HTERT RPE-1 (cell line): ENCODE measurements around the gene FAM24B.
"Not testable (repeated sequence)": the region's sequence is repeated elsewhere in the genome, so short reads cannot be mapped to it uniquely, and the experiment has no call there.

Experiments
- in situ Hi-C: fragments of 300-500 bp; cut with MboI; formaldehyde crosslinking; loops from 4 replicates; pipeline ENCODE4 v1.14.3; 2020; ENCODE audit warnings: low sequenced_read_pairs

FAM24B gene

DNA sequence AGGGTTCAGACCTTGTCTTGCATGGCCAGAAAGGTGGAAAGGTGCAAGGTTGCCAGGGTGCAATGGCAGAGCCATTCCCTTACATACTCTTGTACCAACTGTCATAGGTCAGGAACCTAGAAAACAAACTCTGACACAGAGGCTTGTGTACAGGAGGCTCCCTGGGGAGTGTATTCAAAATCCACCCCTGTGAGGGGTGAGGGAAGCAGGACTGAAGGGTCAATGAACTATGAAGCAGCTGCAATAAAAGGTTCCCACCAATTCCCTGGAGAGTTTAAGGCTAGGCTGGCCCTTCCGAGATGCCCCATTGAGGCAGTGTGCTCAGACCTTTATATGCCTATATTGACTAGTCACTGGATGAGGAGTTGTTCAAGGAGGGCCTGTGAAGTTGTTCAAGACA is 19.9 kb downstream of the FAM24B start:
- in situ Hi-C loops, result no loop called here

- in situ Hi-C loops, result not testable (repeated sequence)
Observed at GRCh38 chr10:122858042-122858441, 21.3 kb downstream of the FAM24B start.

DNA sequence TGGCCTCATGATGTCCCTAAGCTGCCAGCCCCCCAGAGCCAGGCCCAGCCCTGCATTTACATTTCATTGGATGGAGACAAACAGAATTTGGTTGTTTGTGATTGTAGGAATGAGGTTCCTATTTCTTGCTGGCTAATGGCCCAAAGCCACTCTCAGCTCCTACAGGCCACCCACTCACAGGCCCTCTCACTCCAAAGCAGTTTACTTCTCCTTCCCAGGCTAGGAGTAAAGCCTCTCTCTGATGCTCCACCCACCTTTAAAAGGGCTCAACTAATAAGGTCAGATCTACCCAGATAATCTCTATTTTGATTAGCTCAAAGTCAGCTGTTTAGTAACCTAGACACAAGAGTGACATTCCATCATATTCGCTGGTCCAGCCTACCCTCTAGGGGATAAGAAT is 22.5 kb downstream of the FAM24B start:
- in situ Hi-C loops, result no loop called here

- in situ Hi-C loops, result no loop called here
Observed at GRCh38 chr10:122855745-122856144, 23.6 kb downstream of the FAM24B start.

DNA sequence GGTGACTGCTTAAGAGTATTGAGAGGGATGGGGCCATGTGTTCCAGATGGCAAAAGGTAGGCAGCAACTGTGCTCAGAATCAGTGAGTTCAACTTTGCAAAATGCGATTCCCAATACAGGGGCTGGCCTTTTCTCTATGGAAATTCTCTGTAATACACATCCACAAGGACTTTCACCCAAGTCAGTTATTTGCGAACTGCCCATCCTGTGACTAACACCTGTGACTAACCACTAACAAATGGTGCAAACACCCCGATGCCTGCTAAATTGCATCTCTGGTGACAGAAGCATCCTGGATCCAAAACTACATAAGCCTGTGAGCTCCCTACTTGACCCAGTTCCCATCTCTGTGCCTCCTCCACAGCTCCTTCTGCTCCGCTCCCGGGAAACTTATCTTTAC is 24.7 kb downstream of the FAM24B start:
- in situ Hi-C loops, result no loop called here

DNA sequence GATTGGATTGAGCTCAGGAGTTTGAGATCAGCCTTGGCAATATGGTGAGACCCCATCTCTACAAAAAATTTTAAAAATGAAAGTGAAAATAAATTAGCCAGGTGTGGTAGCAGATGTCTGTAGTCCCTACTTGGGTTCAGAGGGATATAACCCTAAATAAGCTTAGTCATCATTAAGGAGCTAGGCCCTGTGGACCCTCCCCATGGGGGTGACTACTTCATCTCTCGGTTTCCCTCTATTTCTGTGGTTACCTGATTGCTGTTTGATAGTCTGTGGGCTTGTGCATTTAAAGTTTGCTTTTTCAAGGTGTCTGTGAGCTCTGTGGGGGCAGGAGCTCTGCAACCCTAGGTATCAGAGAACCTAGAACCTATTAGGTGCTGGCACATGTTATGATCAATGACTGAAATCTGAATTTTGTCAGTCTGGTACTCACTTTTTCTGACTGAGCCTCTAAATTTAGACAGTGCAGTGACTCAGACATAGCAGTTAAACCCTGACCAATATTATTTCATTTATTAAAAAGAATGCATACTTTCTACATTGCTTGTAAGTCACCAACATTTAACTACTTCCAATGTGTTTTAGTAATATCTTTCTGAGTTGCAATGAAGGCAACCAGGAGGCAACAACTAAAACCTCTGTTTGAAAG is 25.6 kb downstream of the FAM24B start:
- in situ Hi-C loops, result no loop called here

DNA sequence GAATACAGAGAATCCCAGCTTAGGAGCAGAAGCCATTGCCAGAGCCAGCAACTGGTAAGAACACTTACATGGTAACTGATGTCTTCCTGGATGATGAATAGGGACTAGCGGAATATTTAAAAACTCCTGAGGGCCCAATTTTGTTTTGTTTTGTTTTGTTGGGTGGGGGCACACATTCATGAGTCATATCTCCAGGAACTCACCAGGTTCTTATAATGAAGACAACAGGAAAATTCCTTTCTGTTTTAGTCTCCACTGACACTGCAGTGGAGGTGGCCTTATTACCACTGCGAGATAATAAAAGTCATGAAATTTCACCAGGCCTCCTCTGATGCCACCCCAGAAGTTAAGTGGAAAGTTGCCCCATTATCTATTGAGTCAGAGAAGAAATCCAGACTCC is 27.1 kb downstream of the FAM24B start:
- in situ Hi-C loops, result no loop called here

- in situ Hi-C loops, result no loop called here
Observed at GRCh38 chr10:122850705-122851640, 28.4 kb downstream of the FAM24B start.

DNA sequence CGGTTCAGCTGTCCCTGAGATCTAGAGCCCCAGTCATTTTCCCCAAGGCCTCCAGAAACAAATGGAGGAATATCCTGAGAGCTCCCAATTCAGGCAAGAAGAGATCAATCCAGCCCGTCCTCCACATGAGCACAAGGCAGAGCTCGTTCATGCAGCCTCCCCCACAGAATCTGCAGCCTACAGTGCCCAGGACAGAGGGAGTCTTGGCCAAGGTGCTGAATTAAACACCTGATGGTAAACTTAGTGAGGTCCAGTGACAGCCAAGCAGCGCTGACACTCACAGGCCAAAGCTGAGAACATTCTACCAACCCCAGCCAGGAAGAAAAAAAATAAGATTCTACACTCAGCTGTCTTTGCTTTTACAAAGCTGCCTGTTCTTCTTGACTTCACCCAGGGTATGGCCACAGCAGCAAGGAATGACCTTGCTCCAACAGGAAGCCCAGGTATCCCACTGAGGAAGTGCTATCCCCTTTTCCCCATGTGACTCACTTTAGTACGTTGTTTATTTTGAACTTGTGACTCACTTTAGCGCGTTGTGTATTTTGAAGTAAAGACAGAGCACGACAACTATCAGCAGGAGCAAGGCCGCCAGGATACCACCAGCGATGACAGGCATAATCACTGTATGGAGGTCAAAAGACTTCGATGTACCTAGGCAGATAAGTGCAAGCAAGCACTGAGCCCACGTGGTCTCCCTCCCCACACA is 29.3 kb downstream of the FAM24B start:
- in situ Hi-C loops, result no loop called here

GRCh38 chr10:122849090-122849489 is 30.3 kb downstream of the FAM24B start:
- in situ Hi-C loops, result no loop called here

- in situ Hi-C loops, result no loop called here
Observed at GRCh38 chr10:122847782-122848604, 31.4 kb downstream of the FAM24B start.

DNA sequence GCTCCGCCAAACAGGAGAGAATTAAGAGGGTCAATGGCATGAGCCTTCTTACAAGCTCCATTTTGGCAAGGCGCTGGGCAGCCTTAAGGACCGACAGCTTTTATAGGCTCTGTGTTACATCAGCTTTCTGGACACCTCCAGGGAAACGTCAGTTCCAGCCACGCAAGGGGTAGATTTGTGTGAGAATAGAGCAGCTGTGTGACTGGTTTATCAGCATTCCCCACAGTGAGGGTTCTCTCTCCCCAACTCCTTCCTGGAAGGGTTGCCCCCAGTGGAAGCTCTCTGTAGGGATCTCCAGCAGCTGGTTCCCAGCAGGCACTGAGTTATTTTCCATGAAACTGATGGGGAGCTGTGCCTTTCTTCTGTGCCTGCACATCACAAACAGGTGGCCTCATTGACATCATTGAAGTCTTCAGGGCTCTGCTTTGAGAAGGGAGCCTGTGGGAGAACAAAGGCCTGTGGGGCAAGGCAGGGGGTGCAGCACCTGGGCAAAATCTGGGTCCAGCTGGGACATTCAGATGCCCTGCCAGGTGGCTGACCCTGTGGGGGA is 33.5 kb downstream of the FAM24B start, which contains the start of gene CUZD1:
CUZD1 (minus strand) TSS at position 75 of the 550 bp plus-strand sequence; CDS start at position 61, 14 bp downstream.
- in situ Hi-C loops, result no loop called here

- in situ Hi-C loops, result no loop called here
Observed at GRCh38 chr10:122844146-122844545, 35.2 kb downstream of the FAM24B start.

GRCh38 chr10:122841569-122841968 is 37.8 kb downstream of the FAM24B start:
- in situ Hi-C loops, result no loop called here

DNA sequence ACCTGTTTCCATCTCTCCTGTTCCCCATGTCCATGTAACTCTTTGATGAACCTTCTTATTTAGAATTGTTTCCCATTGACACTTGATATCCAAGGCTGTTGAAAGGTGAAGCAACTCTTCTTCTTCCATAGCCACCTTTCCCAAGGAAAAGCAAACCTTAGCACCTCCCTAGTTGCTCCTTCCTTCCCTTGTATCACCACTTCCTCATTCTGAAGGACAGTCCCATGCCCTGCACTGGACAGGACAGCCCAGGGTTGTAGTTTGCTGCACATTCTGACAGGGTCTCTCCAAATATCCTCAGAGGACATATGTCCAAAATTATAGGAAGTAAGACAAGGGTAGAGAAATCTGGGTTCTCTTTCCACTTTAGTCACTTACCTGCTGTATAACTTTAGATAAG is 39.9 kb downstream of the FAM24B start:
- in situ Hi-C loops, result no loop called here

DNA sequence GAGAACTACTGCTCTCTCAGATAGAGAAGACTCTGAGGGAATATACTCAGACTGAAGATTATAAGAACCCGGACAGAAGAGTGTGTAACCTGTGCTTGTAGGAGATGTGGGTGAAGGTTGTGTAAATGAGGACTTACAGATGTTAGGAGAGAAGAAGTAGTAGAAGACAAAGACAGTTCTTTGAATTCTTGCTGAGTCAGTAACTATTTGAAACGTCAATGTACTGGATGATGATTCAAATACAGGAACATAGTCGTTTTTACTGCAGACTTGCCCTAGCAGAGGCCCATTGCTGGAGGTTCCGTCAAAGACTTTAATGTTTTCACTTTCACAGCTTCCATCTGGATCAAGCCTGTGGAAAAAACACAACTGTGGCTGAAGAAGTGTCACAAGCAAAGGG is 40.5 kb downstream of the FAM24B start:
- in situ Hi-C loops, result no loop called here

- in situ Hi-C loops, result no loop called here
Observed at GRCh38 chr10:122835908-122836307, 43.5 kb downstream of the FAM24B start.

DNA sequence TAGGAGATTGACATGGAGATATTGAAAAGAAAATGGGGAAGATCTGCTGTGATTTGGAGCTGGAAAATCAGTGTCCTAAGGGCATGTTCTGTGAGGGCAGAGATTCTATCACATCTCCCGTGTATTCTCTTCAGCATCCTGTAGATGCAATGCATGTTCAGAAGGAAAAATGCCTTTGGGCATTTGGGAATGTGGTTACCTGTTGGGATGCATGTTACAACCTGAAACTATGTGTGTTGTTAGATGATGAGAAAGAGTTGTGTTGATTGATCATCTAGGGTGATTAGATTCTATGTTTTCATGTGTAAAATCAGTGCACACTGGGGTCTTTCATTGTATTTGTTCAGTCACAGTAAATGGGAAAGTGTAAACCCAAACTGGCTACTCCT is 48.4 kb downstream of the FAM24B start:
- in situ Hi-C loops, result no loop called here

- in situ Hi-C loops, result no loop called here
Observed at GRCh38 chr10:122830273-122830964, 49.0 kb downstream of the FAM24B start.

GRCh38 chr10:122829454-122829853 is 49.9 kb downstream of the FAM24B start:
- in situ Hi-C loops, result no loop called here
